ENCODE results near the gene SLAMF7. TPM values are rescaled to one million over a fixed set of nuclear protein-coding genes. Genes with fewer than 3 reads are reported as not detected.
"Not testable (repeated sequence)": the region's sequence is repeated elsewhere in the genome, so short reads cannot be mapped to it uniquely, and the experiment has no call there.

The SLAMF7 gene
- total RNA-seq, 3 donors from 2014 or later, result 0.48 to 5.7 (median 3.3) TPM

DNA sequence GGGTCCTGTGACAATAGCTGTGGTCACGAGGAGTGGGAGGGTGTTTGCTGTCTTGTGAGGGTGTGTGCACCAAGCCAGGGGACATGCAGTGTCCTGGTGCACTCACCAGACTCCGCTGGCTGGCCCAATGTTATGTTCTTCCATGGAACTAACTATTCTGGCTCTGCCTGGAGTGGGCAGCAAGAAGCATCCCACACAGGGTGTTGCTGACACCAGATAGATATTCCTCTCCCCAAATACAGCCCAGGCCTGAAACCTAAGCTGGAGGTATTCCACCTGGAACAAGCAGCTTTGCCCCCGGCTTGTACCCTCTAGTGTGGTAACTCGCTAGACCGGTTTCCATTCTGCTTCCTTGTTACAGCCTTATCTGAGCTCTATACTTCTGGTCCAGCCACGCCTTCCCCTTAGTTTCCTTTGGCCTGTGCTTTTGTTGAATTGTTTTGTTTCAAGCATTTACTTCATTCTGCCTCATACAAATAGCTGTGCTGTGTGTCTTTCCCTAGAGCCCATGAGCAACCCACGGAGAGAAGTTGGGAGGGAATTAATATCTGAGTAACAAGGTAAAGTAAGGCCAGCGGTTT lies 42.2 kb downstream of the SLAMF7 start:
- no peak for TF ChIP-seq POLR2AphosphoS5 (IDR thresholded peaks at IDR 0.05)
- no peak for TF ChIP-seq POLR2A (IDR thresholded peaks at IDR 0.05)
- TF ChIP-seq, protein P1, sequence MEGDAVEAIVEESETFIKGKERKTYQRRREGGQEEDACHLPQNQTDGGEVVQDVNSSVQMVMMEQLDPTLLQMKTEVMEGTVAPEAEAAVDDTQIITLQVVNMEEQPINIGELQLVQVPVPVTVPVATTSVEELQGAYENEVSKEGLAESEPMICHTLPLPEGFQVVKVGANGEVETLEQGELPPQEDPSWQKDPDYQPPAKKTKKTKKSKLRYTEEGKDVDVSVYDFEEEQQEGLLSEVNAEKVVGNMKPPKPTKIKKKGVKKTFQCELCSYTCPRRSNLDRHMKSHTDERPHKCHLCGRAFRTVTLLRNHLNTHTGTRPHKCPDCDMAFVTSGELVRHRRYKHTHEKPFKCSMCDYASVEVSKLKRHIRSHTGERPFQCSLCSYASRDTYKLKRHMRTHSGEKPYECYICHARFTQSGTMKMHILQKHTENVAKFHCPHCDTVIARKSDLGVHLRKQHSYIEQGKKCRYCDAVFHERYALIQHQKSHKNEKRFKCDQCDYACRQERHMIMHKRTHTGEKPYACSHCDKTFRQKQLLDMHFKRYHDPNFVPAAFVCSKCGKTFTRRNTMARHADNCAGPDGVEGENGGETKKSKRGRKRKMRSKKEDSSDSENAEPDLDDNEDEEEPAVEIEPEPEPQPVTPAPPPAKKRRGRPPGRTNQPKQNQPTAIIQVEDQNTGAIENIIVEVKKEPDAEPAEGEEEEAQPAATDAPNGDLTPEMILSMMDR (IDR thresholded peaks at IDR 0.05), result no peak
- no peak for DNase-seq (ENCODE audit: low spot score in 2 of 2)
- Histone ChIP-seq H3K9me3 (no peaks in the 10 kb centered on the region), H3K36me3 (no peaks in the 10 kb centered on the region), H3K27me3 (no peaks in the 10 kb centered on the region), H3K4me3 (no peak overlapping the region), H3K27ac (peak overlapping the region; percentile 76 to 79), H3K4me1 (no peaks in the 10 kb centered on the region)
- intact Hi-C loops (cut with DNase I; ENCODE audit: low total_unique reads), result no loop called here

GRCh38 chr1:160781914-160782689 lies 43.1 kb downstream of the SLAMF7 start:
- no peaks in the 10 kb centered on the region for H3K4me1 ChIP-seq
- TF ChIP-seq, protein P1 (IDR thresholded peaks at IDR 0.05), result no peak
- no peak for TF ChIP-seq POLR2A (IDR thresholded peaks at IDR 0.05)
- TF ChIP-seq POLR2AphosphoS5 (IDR thresholded peaks at IDR 0.05), result no peak
- DNase-seq (ENCODE audit: low spot score in 2 of 2), result peak in 1 of 2 donors; percentile 33
- intact Hi-C loops (cut with DNase I; ENCODE audit: low total_unique reads), result no loop called here
- no peak overlapping the region for H3K4me3 ChIP-seq
- H3K36me3 ChIP-seq, result no peaks in the 10 kb centered on the region
- peak overlapping the region; percentile 76 to 79 for H3K27ac ChIP-seq
- no peaks in the 10 kb centered on the region for H3K9me3 ChIP-seq
- H3K27me3 ChIP-seq, result no peaks in the 10 kb centered on the region

DNA sequence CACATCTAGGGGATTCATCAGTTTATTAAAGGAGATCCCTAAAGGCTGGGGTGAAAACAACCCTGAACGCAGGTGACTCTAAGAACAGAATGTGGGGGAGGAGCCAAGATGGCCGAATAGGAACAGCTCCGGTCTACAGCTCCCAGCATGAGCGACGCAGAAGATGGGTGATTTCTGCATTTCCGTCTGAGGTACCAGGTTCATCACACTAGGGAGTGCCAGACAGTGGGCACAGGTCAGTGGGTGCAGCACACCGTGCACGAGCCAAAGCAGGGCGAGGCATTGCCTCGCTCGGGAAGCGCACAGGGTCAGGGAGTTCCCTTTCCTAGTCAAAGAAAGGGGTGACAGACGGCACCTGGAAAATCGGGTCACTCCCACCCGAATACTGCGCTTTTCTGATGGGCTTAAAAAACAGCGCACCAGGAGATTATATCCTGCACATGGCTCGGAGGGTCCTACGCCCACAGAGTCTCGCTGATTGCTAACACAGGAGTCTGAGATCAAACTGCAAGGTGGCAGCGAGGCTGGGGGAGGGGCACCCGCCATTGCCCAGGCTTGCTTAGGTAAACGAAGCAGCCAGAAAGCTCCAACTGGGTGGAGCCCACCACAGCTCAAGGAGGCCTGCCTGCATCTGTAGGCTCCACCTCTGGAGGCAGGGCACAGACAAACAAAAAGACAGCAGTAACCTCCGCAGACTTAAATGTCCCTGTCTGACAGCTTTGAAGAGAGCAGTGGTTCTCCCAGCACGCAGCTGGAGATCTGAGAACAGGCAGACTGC lies 44.1 kb downstream of the SLAMF7 start:
- H3K9me3 ChIP-seq; H3K4me3 ChIP-seq; intact Hi-C loops (cut with DNase I; ENCODE audit: low total_unique reads); DNase-seq (ENCODE audit: low spot score in 2 of 2); H3K36me3 ChIP-seq; H3K27me3 ChIP-seq; H3K4me1 ChIP-seq: not testable (repeated sequence)
- peak overlapping the region in 1 of 2 donors; percentile 79 for H3K27ac ChIP-seq

- Histone ChIP-seq H3K4me1 (no peaks in the 10 kb centered on the region), H3K4me3 (no peak overlapping the region), H3K36me3 (no peaks in the 10 kb centered on the region), H3K27me3 (no peaks in the 10 kb centered on the region), H3K9me3 (no peaks in the 10 kb centered on the region), H3K27ac (no peak overlapping the region)
- no peak for DNase-seq (ENCODE audit: low spot score in 2 of 2)
- no peak for TF ChIP-seq POLR2AphosphoS5 (IDR thresholded peaks at IDR 0.05)
- TF ChIP-seq POLR2A (IDR thresholded peaks at IDR 0.05), result no peak
- TF ChIP-seq, protein P1 (IDR thresholded peaks at IDR 0.05), result no peak
- intact Hi-C loops (cut with DNase I; ENCODE audit: low total_unique reads), result no loop called here
Measured at GRCh38 chr1:160789051-160789701, 50.1 kb downstream of the SLAMF7 start.

- no peaks in the 10 kb centered on the region for H3K4me1 ChIP-seq
- H3K9me3 ChIP-seq, result no peaks in the 10 kb centered on the region
- intact Hi-C loops (cut with DNase I; ENCODE audit: low total_unique reads), result no loop called here
- TF ChIP-seq POLR2AphosphoS5 (IDR thresholded peaks at IDR 0.05), result no peak
- TF ChIP-seq, protein P1 (IDR thresholded peaks at IDR 0.05), result no peak
- no peak for TF ChIP-seq POLR2A (IDR thresholded peaks at IDR 0.05)
- DNase-seq (ENCODE audit: low spot score in 2 of 2), result no peak
- H3K36me3 ChIP-seq, result no peaks in the 10 kb centered on the region
- no peaks in the 10 kb centered on the region for H3K27me3 ChIP-seq
- H3K4me3 ChIP-seq, result no peak overlapping the region
- no peak overlapping the region for H3K27ac ChIP-seq
Measured at GRCh38 chr1:160789702-160790611, 50.9 kb downstream of the SLAMF7 start.

Measured in breast epithelium (tissue), 4 donors.